Kidney epithelial cell (primary cell): Measurements from ENCODE around the gene PLPPR1. TPM values are rescaled to one million over a fixed set of nuclear protein-coding genes. Genes with fewer than 3 reads are reported as not detected.
A peak's percentile ranks its signal among the peaks of the same experiment; 100 is the strongest.

ENCODE experiments used
- DNase-seq: peaks from one replicate; pipeline ENCODE4 v3.0.0-alpha.2; 2010; ENCODE audit warnings: low read depth
- H3K27me3 ChIP-seq: 2 replicates; pipeline ENCODE4 v1.6.0; 2011; ENCODE audit warnings: low read length; ENCODE audit not compliant: control insufficient read depth, insufficient read depth
- H3K36me3 ChIP-seq: 2 replicates; pipeline ENCODE4 v1.5.1; 2011; ENCODE audit warnings: low read length; ENCODE audit not compliant: control insufficient read depth, insufficient read depth
- H3K4me3 ChIP-seq: 2 replicates; pipeline ENCODE4 v1.5.1; 2011; ENCODE audit warnings: low read depth, mild to moderate bottlenecking, control low read depth, low read length
- total RNA-seq: library from RNA; depleted of rRNA; stranded (reverse); fragments of >200 nt; gene quantifications from 2 replicates; pipeline ENCODE4 v1.2.3, GENCODE V29; 2015
- TF ChIP-seq, protein P1 (sequence below): IDR thresholded peaks from 2 replicates; pipeline ENCODE4 v1.5.1; 2011; ENCODE audit warnings: mild to moderate bottlenecking, moderate library complexity, low read length, control low read depth, inconsistent platforms; ENCODE audit not compliant: insufficient read depth, poor library complexity, severe bottlenecking

PLPPR1 gene
- total RNA-seq: 0.08 TPM in 1 of 2 replicates, not detected in the other

DNA sequence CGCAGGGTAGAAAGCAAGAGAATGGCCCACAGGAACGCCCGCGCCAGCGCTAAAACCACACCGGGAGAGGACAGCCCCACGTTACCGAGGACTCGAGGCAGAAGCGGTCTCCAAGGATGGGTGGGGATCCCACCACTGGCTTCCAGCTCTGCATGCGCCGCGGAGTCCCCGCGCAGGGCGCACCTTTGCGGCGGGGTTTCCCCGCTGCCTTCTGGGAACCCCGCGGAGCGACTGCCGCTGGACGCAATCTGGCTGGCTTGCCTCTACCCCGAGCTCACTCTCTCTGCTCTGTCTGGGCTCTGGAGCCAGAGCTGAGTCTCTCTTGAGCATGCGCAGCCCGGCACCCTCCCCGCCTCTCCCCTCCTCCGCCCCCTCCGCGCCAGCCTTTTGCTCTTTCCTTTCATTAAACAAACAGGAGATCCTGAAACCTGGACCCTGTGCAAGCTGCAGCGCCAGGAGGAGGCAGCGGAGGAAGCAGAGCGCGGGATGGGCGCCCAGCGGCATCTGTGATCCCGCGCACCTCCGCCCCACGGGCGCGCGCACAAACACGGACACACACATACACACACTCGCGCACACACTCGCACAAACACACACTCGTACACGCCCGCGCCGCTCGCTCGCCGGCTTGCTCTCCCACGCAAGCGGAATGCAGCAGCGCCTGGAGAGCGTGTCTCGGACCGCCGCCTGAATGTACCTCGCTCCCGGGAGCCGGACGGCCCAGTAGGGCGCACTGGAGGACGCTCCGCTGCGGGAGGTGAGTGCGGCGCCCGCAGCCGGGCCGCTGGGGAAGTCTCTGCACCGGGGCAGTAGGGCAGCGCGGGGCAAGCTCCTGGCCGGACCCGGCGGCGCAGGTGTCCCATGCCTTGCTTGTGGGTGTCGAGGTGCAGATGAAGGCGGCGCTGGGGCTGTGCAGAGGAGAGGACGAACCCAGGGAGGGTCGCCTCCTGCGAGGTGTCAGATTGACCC lies at the start of gene PLPPR1:
TSS of gene PLPPR1 (plus strand) at position 382 of the 969 bp plus-strand sequence.
- Histone ChIP-seq H3K27me3 (peaks cover 39% of the 10 kb centered on the region), H3K36me3 (no peaks in the 10 kb centered on the region), H3K4me3 (peak within 1 kb of the TSS; percentile 47)
- peak; percentile 16 for DNase-seq
- TF ChIP-seq, protein P1, sequence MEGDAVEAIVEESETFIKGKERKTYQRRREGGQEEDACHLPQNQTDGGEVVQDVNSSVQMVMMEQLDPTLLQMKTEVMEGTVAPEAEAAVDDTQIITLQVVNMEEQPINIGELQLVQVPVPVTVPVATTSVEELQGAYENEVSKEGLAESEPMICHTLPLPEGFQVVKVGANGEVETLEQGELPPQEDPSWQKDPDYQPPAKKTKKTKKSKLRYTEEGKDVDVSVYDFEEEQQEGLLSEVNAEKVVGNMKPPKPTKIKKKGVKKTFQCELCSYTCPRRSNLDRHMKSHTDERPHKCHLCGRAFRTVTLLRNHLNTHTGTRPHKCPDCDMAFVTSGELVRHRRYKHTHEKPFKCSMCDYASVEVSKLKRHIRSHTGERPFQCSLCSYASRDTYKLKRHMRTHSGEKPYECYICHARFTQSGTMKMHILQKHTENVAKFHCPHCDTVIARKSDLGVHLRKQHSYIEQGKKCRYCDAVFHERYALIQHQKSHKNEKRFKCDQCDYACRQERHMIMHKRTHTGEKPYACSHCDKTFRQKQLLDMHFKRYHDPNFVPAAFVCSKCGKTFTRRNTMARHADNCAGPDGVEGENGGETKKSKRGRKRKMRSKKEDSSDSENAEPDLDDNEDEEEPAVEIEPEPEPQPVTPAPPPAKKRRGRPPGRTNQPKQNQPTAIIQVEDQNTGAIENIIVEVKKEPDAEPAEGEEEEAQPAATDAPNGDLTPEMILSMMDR: no peak

DNA sequence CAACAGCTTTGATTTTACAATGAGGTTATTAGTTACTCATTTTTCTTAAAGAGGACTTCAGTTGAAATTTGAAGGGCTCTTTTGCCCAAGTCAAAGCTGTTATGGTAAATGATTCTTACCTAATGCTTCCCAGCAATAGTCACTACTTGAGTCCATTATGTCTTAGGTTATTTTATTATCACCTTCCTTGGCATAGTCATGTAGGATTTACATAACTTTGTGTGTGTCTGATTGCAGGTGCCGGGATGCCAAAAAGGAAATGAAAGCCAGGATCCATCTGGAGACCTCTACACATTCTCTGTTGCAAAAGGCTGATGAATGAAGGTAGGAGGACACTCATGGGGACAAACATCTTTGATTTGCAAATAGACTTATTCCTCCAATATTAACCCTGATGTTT lies 38.8 kb upstream of the PLPPR1 start:
- no peaks in the 10 kb centered on the region for H3K27me3 ChIP-seq
- no peaks in the 10 kb centered on the region for H3K36me3 ChIP-seq
- DNase-seq: no peak
- TF ChIP-seq, protein P1: no peak
- no peak overlapping the region for H3K4me3 ChIP-seq

DNA sequence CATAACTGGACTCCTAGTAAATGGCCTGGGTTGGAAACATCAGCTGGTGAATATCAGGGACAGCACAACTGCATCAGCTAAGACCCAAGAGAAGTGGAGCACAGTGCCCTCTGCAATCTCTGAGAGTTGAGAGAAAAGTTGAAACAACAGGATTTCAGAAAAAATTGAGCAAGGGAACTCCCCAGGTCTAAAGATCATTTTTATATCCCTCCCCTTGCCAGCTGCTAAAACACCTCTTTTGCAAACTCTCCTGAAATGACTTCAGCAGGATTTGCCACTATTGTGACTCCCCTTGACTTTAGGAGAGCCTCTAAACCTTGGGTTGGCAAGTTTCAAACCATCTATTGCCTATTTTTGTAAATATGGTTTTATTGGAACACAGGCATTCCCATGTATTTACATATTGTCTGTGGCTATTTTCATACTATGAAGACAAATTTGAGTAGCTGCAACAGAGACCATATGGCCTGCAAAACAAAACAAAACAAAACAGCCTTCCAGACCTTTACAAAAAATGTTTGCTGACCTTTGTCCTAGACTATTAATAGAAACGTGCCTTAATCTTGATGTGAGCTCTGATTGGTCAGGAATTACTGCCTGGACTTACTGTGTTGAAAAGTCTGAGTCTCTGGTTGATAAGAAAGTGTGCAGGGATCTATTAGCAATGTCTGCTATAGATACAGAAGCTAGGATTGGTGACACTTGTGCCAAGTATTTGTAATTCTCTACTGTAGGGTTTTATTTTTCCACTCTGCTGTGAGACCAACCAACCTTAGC lies 37.7 kb upstream of the PLPPR1 start:
- Histone ChIP-seq H3K36me3 (no peaks in the 10 kb centered on the region), H3K27me3 (no peaks in the 10 kb centered on the region), H3K4me3 (no peak overlapping the region)
- TF ChIP-seq, protein P1: no peak
- DNase-seq: no peak

DNA sequence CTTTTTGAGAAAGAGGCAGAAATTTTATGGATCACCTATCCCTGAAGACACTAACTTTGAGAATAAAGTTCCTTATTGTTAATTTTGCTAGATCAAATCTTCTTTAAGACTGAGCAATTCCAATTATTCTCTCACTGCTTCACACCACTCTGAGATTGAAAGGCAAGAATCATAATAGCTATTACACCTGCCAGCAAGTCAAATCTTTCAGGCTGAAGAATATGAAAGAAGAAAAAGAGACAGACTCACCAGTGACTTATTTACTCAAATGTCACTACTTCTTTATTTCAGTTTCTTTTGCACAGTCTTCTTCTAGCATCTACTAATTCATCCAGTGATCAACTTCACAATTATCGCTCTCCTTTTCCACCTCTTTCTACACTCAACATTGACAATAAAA lies 35.9 kb upstream of the PLPPR1 start:
- Histone ChIP-seq H3K27me3 (no peaks in the 10 kb centered on the region), H3K36me3 (no peaks in the 10 kb centered on the region), H3K4me3 (no peak overlapping the region)
- no peak for DNase-seq
- TF ChIP-seq, protein P1: no peak

DNA sequence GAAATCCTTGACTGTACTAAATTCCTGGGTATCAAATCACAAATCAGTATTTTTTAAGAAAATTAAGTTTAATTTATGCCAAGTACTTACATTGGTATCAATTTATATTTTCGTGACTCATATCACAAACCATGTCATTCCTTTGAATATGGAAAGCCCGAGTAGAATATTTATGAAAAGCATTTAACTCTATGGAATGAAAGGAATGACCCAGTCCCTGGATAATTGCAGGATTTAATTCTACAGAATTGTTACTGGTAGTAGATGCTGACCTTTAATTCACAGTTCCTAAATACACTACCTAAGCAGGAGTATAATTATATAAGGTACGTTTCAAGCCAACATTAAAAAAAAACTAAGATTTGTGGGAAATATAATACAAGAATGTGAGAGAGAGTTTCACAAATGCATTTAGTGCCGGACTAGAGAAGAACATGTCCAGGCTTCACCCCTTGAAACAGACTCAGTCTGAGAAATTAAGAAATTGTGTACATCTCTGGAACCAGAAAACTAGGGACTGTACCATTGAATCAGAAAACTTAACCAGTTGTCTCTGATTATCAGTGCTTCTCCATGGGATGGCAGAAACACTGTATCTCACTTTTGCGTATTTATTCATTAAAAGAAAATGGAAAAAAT lies 28.5 kb upstream of the PLPPR1 start:
- Histone ChIP-seq H3K36me3 (no peaks in the 10 kb centered on the region), H3K4me3 (no peak overlapping the region), H3K27me3 (no peaks in the 10 kb centered on the region)
- DNase-seq: no peak
- TF ChIP-seq, protein P1: no peak
